Breast epithelium (tissue), 4 donors: Measurements from ENCODE around the gene RRH. TPM values are rescaled to one million over a fixed set of nuclear protein-coding genes. Genes with fewer than 3 reads are reported as not detected.
"Not testable (repeated sequence)": the region's sequence is repeated elsewhere in the genome, so short reads cannot be mapped to it uniquely, and the experiment has no call there.

Source experiments
- DNase-seq, 2 donors: peaks; one replicate each; pipeline ENCODE4 v3.0.0-alpha.2; 2019; ENCODE audit warnings: low spot score in 2 of 2
- H3K27ac ChIP-seq, 2 donors: fragments of 200-600 bp; sonication (generic) in 1 of 2; one replicate each; pipeline ENCODE4 v1.5.1; 2016 to 2019; ENCODE audit warnings: mild to moderate bottlenecking in 1 of 2
- H3K27me3 ChIP-seq, 2 donors: fragments of 200-600 bp; sonication (generic) in 1 of 2; one replicate each; pipeline versions ENCODE4 v1.5.1 to v1.6.0; 2017 to 2019; ENCODE audit warnings: control low read depth in 1 of 2, mild to moderate bottlenecking in 1 of 2
- H3K36me3 ChIP-seq: fragments of 200-600 bp; one replicate; pipeline ENCODE4 v1.5.1; 2019
- H3K4me1 ChIP-seq, 2 donors: fragments of 200-600 bp; sonication (generic); one replicate each; pipeline ENCODE4 v1.5.1; 2016 to 2019; ENCODE audit warnings: control low read depth in 1 of 2
- H3K4me3 ChIP-seq, 3 donors: fragments of 200-600 bp; sonication (generic); 1 replicate in 2 of 3; 2 replicates in 1 of 3; pipeline ENCODE4 v1.5.1; 2016 to 2019; ENCODE audit warnings: mild to moderate bottlenecking in 3 of 3, moderate library complexity in 2 of 3
- H3K9me3 ChIP-seq, 2 donors: fragments of 200-600 bp; sonication (generic) in 1 of 2; one replicate each; pipeline ENCODE4 v1.5.1; 2016 to 2019; ENCODE audit warnings: control low read depth in 1 of 2
- POLR2A ChIP-seq: fragments of 450-650 bp; IDR thresholded peaks from one replicate; pipeline ENCODE4 v1.6.1; 2016; ENCODE audit warnings: antibody characterized with exemption, mild to moderate bottlenecking, moderate library complexity
- POLR2AphosphoS5 ChIP-seq, 3 donors: sonication (generic); formaldehyde crosslinking; IDR thresholded peaks; one replicate each; pipeline ENCODE4 v1.6.1; 2017; ENCODE audit warnings: antibody characterized with exemption in 3 of 3
- intact Hi-C: fragments of 100-400 bp; cut with DNase I; formaldehyde crosslinking; loops from one replicate; pipeline ENCODE4 v1.15.1; 2023; ENCODE audit warnings: low total_unique reads
- total RNA-seq, 3 donors: library from RNA; depleted of rRNA; stranded (reverse); fragments of >200 nt; gene quantifications; one replicate each; pipeline ENCODE4 v1.1.0, GENCODE V29; 2016
- TF ChIP-seq, protein P1 (sequence below), 3 donors: fragments of 450-650 bp; IDR thresholded peaks; one replicate each; pipeline ENCODE4 v1.5.1; 2016 to 2017; ENCODE audit warnings: antibody characterized with exemption in 3 of 3, mild to moderate bottlenecking in 3 of 3, moderate library complexity in 3 of 3

RRH gene
- total RNA-seq, 3 donors from 2014 or later = 0.66 to 0.73 TPM; not detected in 1

DNA sequence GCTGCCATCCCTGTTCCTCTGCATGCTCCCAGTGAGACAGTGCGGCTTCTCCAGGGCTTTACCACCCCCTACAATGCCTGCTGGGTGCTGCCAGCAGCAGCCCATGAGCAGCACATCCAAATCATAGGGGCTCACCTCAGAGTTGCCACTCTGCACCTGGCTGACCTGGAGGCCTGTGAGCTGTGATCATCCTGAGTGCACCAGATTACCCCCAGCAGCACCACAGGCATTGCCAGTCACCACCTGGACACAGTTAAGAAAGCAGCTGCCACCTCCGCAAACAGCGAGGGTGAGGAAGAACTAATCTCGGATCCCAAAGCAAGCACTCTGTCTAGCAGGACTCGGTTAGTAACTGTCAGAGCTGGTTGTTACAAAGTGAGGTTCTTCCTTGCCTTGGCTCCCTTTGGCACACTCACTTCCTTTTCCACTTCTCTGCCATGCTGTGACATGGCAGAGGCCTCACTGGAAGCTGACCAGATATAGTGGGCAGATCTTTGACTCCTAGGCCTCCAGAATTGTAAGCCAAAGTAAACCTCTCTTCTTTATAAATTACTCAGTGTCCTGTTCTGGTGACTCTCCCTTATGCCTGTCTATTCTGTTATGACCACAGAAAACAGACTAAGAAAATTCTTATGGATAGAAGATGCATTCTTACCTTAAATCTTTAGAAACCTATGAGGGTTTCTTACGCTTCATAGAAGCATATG is 45.3 kb downstream of the RRH start:
- DNase-seq = no peak
- no peak overlapping the region for H3K27ac ChIP-seq
- no peaks in the 10 kb centered on the region for H3K27me3 ChIP-seq
- H3K36me3 ChIP-seq = no peaks in the 10 kb centered on the region
- H3K9me3 ChIP-seq = no peaks in the 10 kb centered on the region
- TF ChIP-seq, protein P1, sequence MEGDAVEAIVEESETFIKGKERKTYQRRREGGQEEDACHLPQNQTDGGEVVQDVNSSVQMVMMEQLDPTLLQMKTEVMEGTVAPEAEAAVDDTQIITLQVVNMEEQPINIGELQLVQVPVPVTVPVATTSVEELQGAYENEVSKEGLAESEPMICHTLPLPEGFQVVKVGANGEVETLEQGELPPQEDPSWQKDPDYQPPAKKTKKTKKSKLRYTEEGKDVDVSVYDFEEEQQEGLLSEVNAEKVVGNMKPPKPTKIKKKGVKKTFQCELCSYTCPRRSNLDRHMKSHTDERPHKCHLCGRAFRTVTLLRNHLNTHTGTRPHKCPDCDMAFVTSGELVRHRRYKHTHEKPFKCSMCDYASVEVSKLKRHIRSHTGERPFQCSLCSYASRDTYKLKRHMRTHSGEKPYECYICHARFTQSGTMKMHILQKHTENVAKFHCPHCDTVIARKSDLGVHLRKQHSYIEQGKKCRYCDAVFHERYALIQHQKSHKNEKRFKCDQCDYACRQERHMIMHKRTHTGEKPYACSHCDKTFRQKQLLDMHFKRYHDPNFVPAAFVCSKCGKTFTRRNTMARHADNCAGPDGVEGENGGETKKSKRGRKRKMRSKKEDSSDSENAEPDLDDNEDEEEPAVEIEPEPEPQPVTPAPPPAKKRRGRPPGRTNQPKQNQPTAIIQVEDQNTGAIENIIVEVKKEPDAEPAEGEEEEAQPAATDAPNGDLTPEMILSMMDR (IDR thresholded peaks at IDR 0.05) = no peak
- TF ChIP-seq POLR2A (no peak), POLR2AphosphoS5 (IDR thresholded peaks at IDR 0.05) (no peak)
- no peak overlapping the region for H3K4me3 ChIP-seq
- no peaks in the 10 kb centered on the region for H3K4me1 ChIP-seq
- intact Hi-C loops = no loop called here

GRCh38 chr4:109873791-109874514 is 46.2 kb downstream of the RRH start:
- H3K36me3 ChIP-seq = no peaks in the 10 kb centered on the region
- no peaks in the 10 kb centered on the region for H3K9me3 ChIP-seq
- no peak overlapping the region for H3K4me3 ChIP-seq
- no peaks in the 10 kb centered on the region for H3K4me1 ChIP-seq
- DNase-seq = no peak
- peak overlapping the region in 1 of 2 donors; percentile 38 for H3K27ac ChIP-seq
- H3K27me3 ChIP-seq = no peaks in the 10 kb centered on the region
- no peak for TF ChIP-seq POLR2AphosphoS5 (IDR thresholded peaks at IDR 0.05)
- TF ChIP-seq POLR2A = no peak
- intact Hi-C loops = no loop called here

- DNase-seq = no peak
- intact Hi-C loops = no loop called here
- H3K36me3 ChIP-seq = no peaks in the 10 kb centered on the region
- H3K4me1 ChIP-seq = no peaks in the 10 kb centered on the region
- H3K4me3 ChIP-seq = no peak overlapping the region
- TF ChIP-seq POLR2AphosphoS5 (IDR thresholded peaks at IDR 0.05) = no peak
- no peak for TF ChIP-seq POLR2A
- TF ChIP-seq, protein P1 (IDR thresholded peaks at IDR 0.05) = no peak
- no peaks in the 10 kb centered on the region for H3K27me3 ChIP-seq
- H3K9me3 ChIP-seq = no peaks in the 10 kb centered on the region
- H3K27ac ChIP-seq = no peak overlapping the region
Measured at GRCh38 chr4:109875106-109875505, 47.3 kb downstream of the RRH start.

DNA sequence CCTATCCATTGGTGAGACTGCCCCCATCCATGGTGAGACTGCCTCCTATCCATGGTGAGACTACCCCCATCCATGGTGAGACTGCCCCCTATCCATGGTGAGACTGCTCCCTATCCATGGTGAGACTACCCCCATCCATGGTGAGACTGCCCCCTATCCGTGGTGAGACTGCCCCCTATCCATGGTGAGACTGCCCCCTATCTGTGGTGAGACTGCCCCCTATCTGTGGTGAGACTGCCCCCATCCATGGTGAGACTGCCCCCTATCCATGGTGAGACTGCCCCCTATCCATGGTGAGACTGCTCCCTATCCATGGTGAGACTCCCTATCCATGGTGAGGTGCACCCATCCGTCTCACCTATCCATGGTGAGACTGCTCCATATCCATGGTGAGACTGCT is 47.8 kb downstream of the RRH start:
- DNase-seq, H3K27ac ChIP-seq, H3K9me3 ChIP-seq, intact Hi-C loops, H3K4me3 ChIP-seq, H3K36me3 ChIP-seq, H3K27me3 ChIP-seq, H3K4me1 ChIP-seq: not testable (repeated sequence)

DNA sequence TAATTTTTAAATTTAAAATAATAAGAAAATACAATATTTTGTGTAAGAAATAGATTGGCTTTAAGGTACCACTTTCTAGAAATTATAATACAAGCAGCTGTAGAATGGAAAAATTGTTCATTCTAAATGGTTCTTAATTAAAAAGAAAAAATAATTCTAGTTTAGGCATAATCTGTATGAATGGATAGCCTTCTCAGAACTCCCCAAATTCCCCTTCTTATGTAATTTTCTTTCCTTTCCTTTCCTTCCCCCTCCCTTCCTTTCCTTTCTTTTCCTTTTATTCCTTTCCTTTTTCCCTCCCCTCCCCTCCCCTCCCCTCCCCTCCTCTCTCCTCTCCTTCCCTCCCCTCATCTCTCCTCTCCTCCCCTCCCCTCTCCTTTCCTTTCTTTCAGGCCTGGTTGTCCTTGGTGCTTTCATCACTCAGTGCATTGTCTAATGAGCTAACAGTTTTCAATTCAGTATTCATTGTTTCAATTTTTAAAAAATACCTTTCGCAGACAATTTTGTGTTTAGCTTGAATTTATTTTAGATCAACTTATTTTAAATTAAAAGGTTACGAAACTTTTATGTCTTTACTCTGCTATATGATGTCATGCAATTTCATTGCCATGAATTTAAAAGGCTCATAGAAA is 49.0 kb downstream of the RRH start:
- Histone ChIP-seq H3K4me1 (no peaks in the 10 kb centered on the region), H3K4me3 (no peak overlapping the region)
- intact Hi-C loops = no loop called here

More for the DNA sequence above, 49.0 kb downstream of the RRH start:
- no peak overlapping the region for H3K27ac ChIP-seq
- H3K36me3 ChIP-seq = no peaks in the 10 kb centered on the region
- H3K9me3 ChIP-seq = no peaks in the 10 kb centered on the region
- H3K27me3 ChIP-seq = no peaks in the 10 kb centered on the region
- no peak for DNase-seq
- TF ChIP-seq POLR2A = no peak
- no peak for TF ChIP-seq POLR2AphosphoS5 (IDR thresholded peaks at IDR 0.05)
- TF ChIP-seq, protein P1 (IDR thresholded peaks at IDR 0.05) = no peak
